ENCODE results near the gene VEPH1.

- TF ChIP-seq CTCF (IDR thresholded peaks at IDR 0.05) (no peak), POLR2A (IDR thresholded peaks at IDR 0.05) (no peak)
Measured at GRCh38 chr3:157280354-157280753, 222.9 kb downstream of the VEPH1 start.

Measured in body of pancreas (tissue), 4 donors.